H1 (cell line): ENCODE measurements around the gene GPC6. TPM values are rescaled to one million over a fixed set of nuclear protein-coding genes. Genes with fewer than 3 reads are reported as not detected.

Source experiments
- CTCF ChIA-PET: fragments of 300-600 bp; sonication (Branson Sonifier 250); formaldehyde crosslinking; loops from one replicate; lab custom pipeline; 2021; ENCODE audit not compliant: partially characterized antibody; lab: Charles Lee
- POLR2A ChIA-PET: fragments of 300-600 bp; sonication (Branson Sonifier 250); formaldehyde crosslinking; loops from one replicate; lab custom pipeline; 2021; ENCODE audit warnings: inconsistent platforms; ENCODE audit not compliant: partially characterized antibody; lab: Charles Lee
- DNase-seq, 2 experiments: peaks; one replicate each; pipeline versions ENCODE4 v3.0.0 to v3.0.0-alpha.2; 2010 to 2022; ENCODE audit warnings: low spot score in 2 of 2, low read depth in 1 of 2, mixed read lengths in 1 of 2
- FAIRE-seq: peaks from 2 replicates; lab custom pipeline; 2011; peaks lifted over from hg19 to GRCh38; lab: Jason Lieb, UNC
- H2AFZ ChIP-seq: 2 replicates; pipeline ENCODE4 v1.8.1; 2012; ENCODE audit warnings: low read length, inconsistent platforms
- H2AK5ac ChIP-seq: 2 replicates; pipeline ENCODE4 v1.6.1; 2013; ENCODE audit warnings: low read depth, low read length
- H2BK120ac ChIP-seq: replicated peaks from 2 replicates; pipeline ENCODE3; 2013; ENCODE audit warnings: low read depth, low read length, inconsistent platforms
- H2BK12ac ChIP-seq: 2 replicates; pipeline ENCODE4 v1.6.1; 2013; ENCODE audit warnings: low read depth, low read length
- H2BK15ac ChIP-seq: 2 replicates; pipeline ENCODE4 v1.6.1; 2013; ENCODE audit warnings: low read length
- H2BK20ac ChIP-seq: 2 replicates; pipeline ENCODE4 v1.6.1; 2013; ENCODE audit warnings: low read length
- H2BK5ac ChIP-seq: 2 replicates; pipeline ENCODE4 v1.6.1; 2013; ENCODE audit warnings: low read depth, low read length
- H3K14ac ChIP-seq: 2 replicates; pipeline ENCODE4 v1.6.1; 2013; ENCODE audit warnings: inconsistent platforms; ENCODE audit not compliant: insufficient read length
- H3K18ac ChIP-seq: 2 replicates; pipeline ENCODE4 v1.6.1; 2013; ENCODE audit warnings: low read length; ENCODE audit errors: extremely low read depth
- H3K23ac ChIP-seq: 2 replicates; pipeline ENCODE4 v1.6.1; 2013; ENCODE audit warnings: inconsistent platforms; ENCODE audit not compliant: insufficient read length
- H3K23me2 ChIP-seq: 2 replicates; pipeline ENCODE4 v1.6.1; 2013; ENCODE audit warnings: low read depth, low read length
- H3K27ac ChIP-seq: 2 replicates; pipeline ENCODE4 v1.6.1; 2011; ENCODE audit warnings: low read depth, low read length, inconsistent platforms
- H3K27me3 ChIP-seq, 4 experiments: replicated peaks in 1 of 4; 1 replicate in 1 of 4; 2 replicates in 3 of 4; pipeline versions ENCODE4 v1.6.1 to v1.8.1; 2011 to 2013; ENCODE audit warnings: low read length in 3 of 4, mild to moderate bottlenecking in 3 of 4, inconsistent platforms in 2 of 4, mixed read lengths in 2 of 4, moderate library complexity in 1 of 4; ENCODE audit not compliant: control insufficient read depth in 3 of 4, insufficient read depth in 3 of 4; ENCODE audit errors: extremely low read depth in 1 of 4
- H3K36me3 ChIP-seq, 4 experiments: 2 replicates each; pipeline versions ENCODE4 v1.6.1 to v1.8.1; 2011 to 2013; ENCODE audit warnings: mild to moderate bottlenecking in 4 of 4, low read length in 3 of 4, moderate library complexity in 2 of 4, control low read depth in 1 of 4, inconsistent platforms in 1 of 4; ENCODE audit not compliant: insufficient read depth in 4 of 4, control insufficient read depth in 2 of 4
- H3K4ac ChIP-seq: replicated peaks from 2 replicates; pipeline ENCODE3; 2013; ENCODE audit warnings: low read length, low read depth, mixed read lengths, inconsistent platforms; ENCODE audit not compliant: insufficient read length
- H3K4me1 ChIP-seq, 4 experiments: replicated peaks in 1 of 4; 1 replicate in 1 of 4; 2 replicates in 3 of 4; pipeline versions ENCODE4 v1.6.1 to v1.8.1; 2011 to 2013; ENCODE audit warnings: low read length in 3 of 4, inconsistent platforms in 2 of 4, mixed read lengths in 1 of 4; ENCODE audit not compliant: insufficient read depth in 4 of 4, control insufficient read depth in 3 of 4
- H3K4me2 ChIP-seq, 2 experiments: 2 replicates each; pipeline versions ENCODE4 v1.6.1 to v1.8.1; 2011 to 2013; ENCODE audit warnings: low read depth in 2 of 2, low read length in 2 of 2, control low read depth in 1 of 2, inconsistent platforms in 1 of 2, mild to moderate bottlenecking in 1 of 2; ENCODE audit not compliant: insufficient read depth in 1 of 2
- H3K4me3 ChIP-seq, 4 experiments: fragments of 200-600, 300-600 bp in 1 of 4; sonication (generic), shearing (Covaris generic), sonication (Bioruptor Twin) in 1 of 4; 2 replicates each; pipeline versions ENCODE4 v1.5.1 to v1.8.1; 2011 to 2016; ENCODE audit warnings: low read length in 4 of 4, low read depth in 3 of 4, control low read depth in 2 of 4, inconsistent platforms in 2 of 4, mild to moderate bottlenecking in 2 of 4, mixed read lengths in 1 of 4, moderate library complexity in 1 of 4; ENCODE audit not compliant: insufficient read depth in 2 of 4; ENCODE audit errors: extremely low read depth in 1 of 4
- H3K56ac ChIP-seq: replicated peaks from 2 replicates; pipeline ENCODE3; 2013; ENCODE audit warnings: low read depth, mild to moderate bottlenecking, mixed read lengths, low read length, inconsistent platforms; ENCODE audit not compliant: insufficient read length
- H3K79me1 ChIP-seq: 2 replicates; pipeline ENCODE4 v1.6.1; 2013; ENCODE audit warnings: low read depth, low read length, control low read depth
- H3K79me2 ChIP-seq, 2 experiments: 2 replicates each; pipeline versions ENCODE4 v1.6.1 to v1.8.1; 2012 to 2013; ENCODE audit warnings: low read length in 2 of 2, mild to moderate bottlenecking in 2 of 2, inconsistent platforms in 1 of 2; ENCODE audit not compliant: insufficient read depth in 2 of 2, control insufficient read depth in 1 of 2
- H3K9ac ChIP-seq, 4 experiments: replicated peaks in 1 of 4; 1 replicate in 1 of 4; 2 replicates in 3 of 4; pipeline versions ENCODE4 v1.6.1 to v1.8.1; 2011 to 2013; ENCODE audit warnings: low read depth in 3 of 4, low read length in 3 of 4, control low read depth in 2 of 4, mild to moderate bottlenecking in 2 of 4, moderate library complexity in 2 of 4, inconsistent platforms in 1 of 4; ENCODE audit errors: extremely low read depth in 1 of 4
- H3K9me3 ChIP-seq, 2 experiments: 2 replicates each; pipeline versions ENCODE4 v1.6.1 to v1.8.1; 2012 to 2013; ENCODE audit warnings: mild to moderate bottlenecking in 2 of 2, moderate library complexity in 2 of 2, control low read depth in 1 of 2, inconsistent platforms in 1 of 2, low read depth in 1 of 2, low read length in 1 of 2, mixed read lengths in 1 of 2; ENCODE audit not compliant: insufficient read depth in 2 of 2
- H4K20me1 ChIP-seq, 2 experiments: replicated peaks in 1 of 2; 2 replicates each; pipeline versions ENCODE3 to v1.8.1; 2011 to 2013; ENCODE audit warnings: inconsistent platforms in 2 of 2, low read length in 2 of 2, mild to moderate bottlenecking in 1 of 2; ENCODE audit not compliant: insufficient read depth in 2 of 2, control insufficient read depth in 1 of 2
- H4K5ac ChIP-seq: 2 replicates; pipeline ENCODE4 v1.6.1; 2013; ENCODE audit warnings: low read length, low read depth, mixed read lengths, inconsistent platforms; ENCODE audit not compliant: insufficient read length
- H4K8ac ChIP-seq: 2 replicates; pipeline ENCODE4 v1.8.0; 2013; ENCODE audit warnings: mild to moderate bottlenecking, moderate library complexity, low read length, inconsistent platforms; ENCODE audit not compliant: insufficient read depth; ENCODE audit errors: extremely low read depth
- H4K91ac ChIP-seq: replicated peaks from 2 replicates; pipeline ENCODE3; 2013; ENCODE audit warnings: low read length, mixed read lengths, inconsistent platforms; ENCODE audit not compliant: insufficient read length
- CEBPB ChIP-seq: IDR thresholded peaks from 2 replicates; pipeline ENCODE4 v1.6.1; 2012; ENCODE audit warnings: low read depth, low read length
- CHD2 ChIP-seq: IDR thresholded peaks from 2 replicates; pipeline ENCODE4 v1.6.1; 2012; ENCODE audit warnings: low read length, improper control_type of control experiment
- EP300 ChIP-seq, 2 experiments: IDR thresholded peaks; 1 replicate in 1 of 2; 2 replicates in 1 of 2; pipeline ENCODE4 v1.6.1; 2011 to 2012; ENCODE audit warnings: low read depth in 2 of 2, low read length in 2 of 2, mild to moderate bottlenecking in 2 of 2, borderline replicate concordance in 1 of 2, inconsistent platforms in 1 of 2, moderate library complexity in 1 of 2
- GABPA ChIP-seq: IDR thresholded peaks from 2 replicates; pipeline ENCODE4 v1.6.1; 2011; ENCODE audit warnings: mild to moderate bottlenecking, low read length, moderate library complexity, borderline replicate concordance; ENCODE audit not compliant: insufficient read depth
- GTF2F1 ChIP-seq: IDR thresholded peaks from 2 replicates; pipeline ENCODE4 v1.6.1; 2012; ENCODE audit warnings: low read depth, low read length, improper control_type of control experiment, borderline replicate concordance
- HDAC2 ChIP-seq, 2 experiments: fragments of 300-600 bp in 1 of 2; sonication (generic) in 1 of 2; IDR thresholded peaks; 2 replicates each; pipeline ENCODE4 v1.6.1; 2011 to 2012; ENCODE audit warnings: low read depth in 2 of 2, low read length in 2 of 2, mild to moderate bottlenecking in 2 of 2, moderate library complexity in 2 of 2, borderline replicate concordance in 1 of 2, inconsistent platforms in 1 of 2
- KDM4A ChIP-seq: IDR thresholded peaks from one replicate; pipeline ENCODE4 v1.7.1; 2012; ENCODE audit warnings: low read depth, mild to moderate bottlenecking, moderate library complexity, low read length, inconsistent platforms; ENCODE audit not compliant: severe bottlenecking
- POLR2A ChIP-seq, 2 experiments: IDR thresholded peaks; 1 replicate in 1 of 2; 2 replicates in 1 of 2; pipeline ENCODE4 v1.6.1; 2011; ENCODE audit warnings: low read depth in 2 of 2, low read length in 2 of 2, mild to moderate bottlenecking in 2 of 2; ENCODE audit errors: control extremely low read depth in 1 of 2
- POLR2AphosphoS5 ChIP-seq: IDR thresholded peaks from 2 replicates; pipeline ENCODE4 v1.6.1; 2011; ENCODE audit warnings: low read depth, low read length
- RAD21 ChIP-seq, 2 experiments: IDR thresholded peaks in 1 of 2; conservative IDR thresholded peaks in 1 of 2; 2 replicates each; pipeline ENCODE4 v1.6.1; 2011; ENCODE audit warnings: low read depth in 2 of 2, low read length in 2 of 2, improper control_type of control experiment in 1 of 2, inconsistent platforms in 1 of 2, mild to moderate bottlenecking in 1 of 2, moderate library complexity in 1 of 2
- SIN3A ChIP-seq, 2 experiments: IDR thresholded peaks in 1 of 2; conservative IDR thresholded peaks in 1 of 2; 2 replicates each; pipeline ENCODE4 v1.6.1; 2011 to 2012; ENCODE audit warnings: low read length in 2 of 2, improper control_type of control experiment in 1 of 2, low read depth in 1 of 2, mild to moderate bottlenecking in 1 of 2
- SP2 ChIP-seq: IDR thresholded peaks from 2 replicates; pipeline ENCODE4 v1.6.1; 2012; ENCODE audit warnings: mild to moderate bottlenecking, low read length, inconsistent platforms
- TAF1 ChIP-seq: IDR thresholded peaks from 2 replicates; pipeline ENCODE4 v1.6.1; 2011; ENCODE audit warnings: mild to moderate bottlenecking, low read depth, low read length
- TAF7 ChIP-seq: optimal IDR thresholded peaks from 2 replicates; pipeline ENCODE3; 2011; ENCODE audit warnings: low read depth, mild to moderate bottlenecking, inconsistent platforms, low read length, moderate library complexity, borderline replicate concordance
- WGBS, 2 experiments: shearing (Covaris generic) in 1 of 2; methylation state at CpG; one replicate each; pipeline versions ENCODE4 v1.1.6 to v1.1.7; 2013 to 2015; ENCODE audit warnings: low lambda C conversion rate in 2 of 2, mixed read lengths in 2 of 2, inconsistent platforms in 1 of 2, low coverage in 1 of 2, missing lambda C conversion rate in 1 of 2; ENCODE audit not compliant: insufficient replicate concordance in 2 of 2, insufficient coverage in 1 of 2, insufficient read length in 1 of 2; ENCODE audit errors: extremely low coverage in 1 of 2, missing lambda C conversion rate in 1 of 2; 5-methylcytosine and 5-hydroxymethylcytosine counted together
- polyA plus RNA-seq, 7 experiments: library from polyadenylated mRNA; depleted of rRNA in 3 of 7; stranded (reverse) in 5 of 7; unstranded in 2 of 7; fragments of >200 nt in 5 of 7; fragments of 200-250 nt in 2 of 7; gene quantifications; 1 replicate in 5 of 7; 2 replicates in 1 of 7; 4 replicates in 1 of 7; pipeline versions ENCODE4 v1.2.1 to v1.2.3, GENCODE V29; 2011 to 2013; ENCODE audit warnings: missing spikeins in 2 of 7, mixed read lengths in 2 of 7
- total RNA-seq: library from RNA; stranded (reverse); fragmentation: NEBNext Ultra II Directional; extraction: Animal tissue kit (Norgen Biotek cat#: 25700); gene quantifications from 2 replicates; pipeline ENCODE4 v1.2.1, GENCODE V29; 2021

The GPC6 gene
- total and polyA plus RNA-seq, 2 of the 8 experiments (the other 6 are each of a cell fraction or from before 2014, with no cell fraction given): 5.4 to 12.0 TPM

DNA sequence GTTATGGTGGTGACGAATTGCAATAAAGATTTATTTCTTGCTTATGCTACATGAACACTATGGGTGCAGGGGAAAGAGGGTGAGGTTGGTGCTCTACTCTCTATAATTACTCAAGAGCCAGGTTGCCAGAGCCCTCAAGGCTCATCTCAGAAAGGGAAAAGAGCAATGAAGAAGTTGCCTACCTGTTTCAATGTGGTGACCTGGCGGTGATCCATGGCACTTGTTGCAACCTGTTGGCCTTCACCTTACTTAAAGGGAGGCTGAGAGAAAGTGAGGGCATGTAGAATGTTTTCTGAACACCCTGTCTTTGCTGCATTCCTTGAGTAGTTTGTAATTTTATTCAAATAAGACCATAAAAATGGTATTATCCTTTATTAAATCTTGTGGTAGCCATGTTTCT, 394.4 kb downstream of the GPC6 start:
- DNase-seq (no peak), FAIRE-seq (no peak)
- no peak overlapping the region for H3K9ac ChIP-seq
- no peaks in the 10 kb centered on the region for H3K9me3 ChIP-seq
- no peak overlapping the region for H2BK120ac ChIP-seq
- H2BK12ac ChIP-seq: no peak overlapping the region
- H4K5ac ChIP-seq: no peak overlapping the region
- TF ChIP-seq SIN3A (conservative IDR thresholded peaks at IDR 0.05 in 1 of 2, IDR thresholded peaks at IDR 0.05 in 1 of 2; ENCODE audit: low read depth in 1 of 2, low read length in 2 of 2) (no peak), GTF2F1 (no peak), TAF7 (no peak), HDAC2 (IDR thresholded peaks at IDR 0.05; ENCODE audit: borderline replicate concordance in 1 of 2, low read depth in 2 of 2, low read length in 2 of 2) (no peak), CHD2 (no peak), SP2 (no peak), POLR2AphosphoS5 (no peak), GABPA (no peak), KDM4A (no peak), EP300 (IDR thresholded peaks at IDR 0.05; ENCODE audit: borderline replicate concordance in 1 of 2, low read depth in 2 of 2, low read length in 2 of 2) (no peak), RAD21 (IDR thresholded peaks at IDR 0.05 in 1 of 2, conservative IDR thresholded peaks at IDR 0.05 in 1 of 2; ENCODE audit: low read depth in 2 of 2, low read length in 2 of 2) (no peak), POLR2A (IDR thresholded peaks at IDR 0.05; ENCODE audit: control extremely low read depth in 1 of 2, low read depth in 2 of 2, low read length in 2 of 2) (no peak), CEBPB (no peak), TAF1 (no peak)
- H4K91ac ChIP-seq: no peak overlapping the region
- ChIA-PET POLR2A (no interaction called here), CTCF (no interaction called here)
- no peaks in the 10 kb centered on the region; the same call in 1 of the 2 replicates for H3K23me2 ChIP-seq
- H3K27ac ChIP-seq: no peak overlapping the region
- H4K8ac ChIP-seq: no peak overlapping the region
- H2BK20ac ChIP-seq: no peak overlapping the region
- no peaks in the 10 kb centered on the region for H3K36me3 ChIP-seq
- H3K4ac ChIP-seq: no peak overlapping the region
- no peak overlapping the region for H2BK15ac ChIP-seq
- H2AFZ ChIP-seq: no peak overlapping the region
- H3K23ac ChIP-seq: no peak overlapping the region
- H3K79me1 ChIP-seq: no peaks in the 10 kb centered on the region
- 93% methylated on average over 2 of the region's 2 CpGs; no CpG with 5 or more reads in 1 of the 2 experiments for WGBS, 2 experiments
- no peak overlapping the region for H3K14ac ChIP-seq
- no peak overlapping the region for H3K56ac ChIP-seq
- H3K27me3 ChIP-seq: no peaks in the 10 kb centered on the region
- H3K4me1 ChIP-seq: peaks cover 0 to 5% (median 0%) of the 10 kb centered on the region in 4 experiments; a peak in 1 of 7 replicates
- no peak overlapping the region for H2AK5ac ChIP-seq
- H4K20me1 ChIP-seq: no peaks in the 10 kb centered on the region
- no peak overlapping the region for H2BK5ac ChIP-seq
- no peak overlapping the region for H3K4me2 ChIP-seq
- no peak overlapping the region for H3K4me3 ChIP-seq
- no peak overlapping the region for H3K18ac ChIP-seq
- H3K79me2 ChIP-seq: no peaks in the 10 kb centered on the region
